ENCODE measurements around the gene NSD2.

The NSD2 gene

GRCh38 chr4:1971456-1972200 lies 100.4 kb downstream of the NSD2 start:
- no peak for DNase-seq

GRCh38 chr4:1972414-1972813 lies 101.2 kb downstream of the NSD2 start:
- DNase-seq: no peak

GRCh38 chr4:1973218-1973617 lies 102.0 kb downstream of the NSD2 start:
- no peak for DNase-seq

- no peak for DNase-seq
Observed at GRCh38 chr4:1973661-1974060, 102.5 kb downstream of the NSD2 start.

GRCh38 chr4:1974840-1975239 lies 103.6 kb downstream of the NSD2 start:
- no peak for DNase-seq

- DNase-seq: no peak
Observed at GRCh38 chr4:1975391-1975801, 104.2 kb downstream of the NSD2 start.

GRCh38 chr4:1975880-1976279 lies 104.7 kb downstream of the NSD2 start:
- DNase-seq: no peak

- no peak for DNase-seq
Observed at GRCh38 chr4:1976416-1977352, 105.5 kb downstream of the NSD2 start.

GRCh38 chr4:1978226-1978625 lies 107.0 kb downstream of the NSD2 start:
- DNase-seq: no peak

- DNase-seq: no peak
Observed at GRCh38 chr4:1978741-1979476, 107.7 kb downstream of the NSD2 start.

- no peak for DNase-seq
Observed at GRCh38 chr4:1979477-1980196, 108.4 kb downstream of the NSD2 start.

GRCh38 chr4:1980561-1981041 lies 109.4 kb downstream of the NSD2 start:
- DNase-seq: no peak

GRCh38 chr4:1981251-1982058 lies 110.3 kb downstream of the NSD2 start:
- peak in 1 of 2 donors; percentile 5 for DNase-seq

GRCh38 chr4:1982124-1983052 lies 111.2 kb downstream of the NSD2 start:
- no peak for DNase-seq

- DNase-seq: no peak
Observed at GRCh38 chr4:1983053-1983845, 112.1 kb downstream of the NSD2 start.

GRCh38 chr4:1983846-1984405 lies 112.7 kb downstream of the NSD2 start:
- no peak for DNase-seq

- DNase-seq: no peak
Observed at GRCh38 chr4:1984406-1985191, 113.4 kb downstream of the NSD2 start.

GRCh38 chr4:1985294-1985693 lies 114.1 kb downstream of the NSD2 start:
- no peak for DNase-seq
